Fibroblast of lung (primary cell): ENCODE data around the gene HAUS3. TPM values are rescaled to one million over a fixed set of nuclear protein-coding genes. Genes with fewer than 3 reads are reported as not detected.

ENCODE experiments used
- DNase-seq, 2 donors: peaks; one replicate each; pipeline versions ENCODE4 v3.0.0 to v3.0.0-alpha.2; 2010; ENCODE audit warnings: low read depth in 2 of 2
- H2AFZ ChIP-seq: 2 replicates; pipeline ENCODE4 v1.5.1; 2012; ENCODE audit warnings: low read length, control low read depth, inconsistent platforms
- H3K27ac ChIP-seq: 2 replicates; pipeline ENCODE4 v1.5.1; 2011; ENCODE audit warnings: low read length, control low read depth; ENCODE audit not compliant: insufficient read depth
- H3K27me3 ChIP-seq: 2 replicates; pipeline ENCODE4 v1.5.1; 2011; ENCODE audit warnings: mild to moderate bottlenecking, low read length; ENCODE audit not compliant: control insufficient read depth, insufficient read depth
- H3K36me3 ChIP-seq: 2 replicates; pipeline ENCODE4 v1.5.1; 2011; ENCODE audit warnings: low read length; ENCODE audit not compliant: control insufficient read depth, insufficient read depth
- H3K4me1 ChIP-seq: 2 replicates; pipeline ENCODE4 v1.5.1; 2011; ENCODE audit warnings: low read length; ENCODE audit not compliant: control insufficient read depth, insufficient read depth; ENCODE audit errors: extremely low read depth
- H3K4me2 ChIP-seq: 2 replicates; pipeline ENCODE4 v1.5.1; 2011; ENCODE audit warnings: low read length, control low read depth; ENCODE audit not compliant: insufficient read depth; ENCODE audit errors: extremely low read depth
- H3K4me3 ChIP-seq, 4 experiments: fragments of 200-600 bp in 1 of 4; sonication (generic) in 1 of 4; replicated peaks in 1 of 4; 2 replicates each; pipeline ENCODE4 v1.5.1; 2011 to 2016; ENCODE audit warnings: low read length in 4 of 4, low read depth in 3 of 4, mild to moderate bottlenecking in 3 of 4, control low read depth in 2 of 4, inconsistent platforms in 1 of 4, mixed read lengths in 1 of 4; ENCODE audit not compliant: insufficient read depth in 1 of 4; ENCODE audit errors: control extremely low read depth in 1 of 4
- H3K79me2 ChIP-seq: 2 replicates; pipeline ENCODE4 v1.5.1; 2012; ENCODE audit warnings: mild to moderate bottlenecking, low read length, inconsistent platforms; ENCODE audit not compliant: control insufficient read depth, insufficient read depth
- H3K9ac ChIP-seq: 2 replicates; pipeline ENCODE4 v1.5.1; 2011; ENCODE audit warnings: mild to moderate bottlenecking, low read length, control low read depth; ENCODE audit not compliant: insufficient read depth
- H3K9me3 ChIP-seq: 2 replicates; pipeline ENCODE4 v1.5.1; 2012; ENCODE audit warnings: low read depth, low read length; ENCODE audit not compliant: control insufficient read depth, insufficient read depth
- H4K20me1 ChIP-seq: 2 replicates; pipeline ENCODE4 v1.5.1; 2011; ENCODE audit warnings: low read length; ENCODE audit not compliant: control insufficient read depth, insufficient read depth; ENCODE audit errors: extremely low read depth
- CTCF ChIP-seq, 2 donors: IDR thresholded peaks in 1 of 2; conservative IDR thresholded peaks in 1 of 2; 1 replicate in 1 of 2; 2 replicates in 1 of 2; pipeline ENCODE4 v1.5.1; 2011 to 2012; ENCODE audit warnings: low read length in 2 of 2, control low read depth in 1 of 2, inconsistent platforms in 1 of 2, low read depth in 1 of 2, mild to moderate bottlenecking in 1 of 2
- EZH2 ChIP-seq: IDR thresholded peaks from 2 replicates; pipeline ENCODE4 v1.5.1; 2012; ENCODE audit warnings: low read length, control low read depth, mild to moderate bottlenecking; ENCODE audit errors: missing control alignments
- polyA plus RNA-seq, 2 donors: library from polyadenylated mRNA; depleted of rRNA in 1 of 2; stranded (reverse) in 1 of 2; unstranded in 1 of 2; fragments of >200 nt; gene quantifications; 2 replicates each; pipeline ENCODE4 v1.2.1, GENCODE V29; 2011 to 2012; ENCODE audit warnings: missing spikeins in 1 of 2
- total RNA-seq: library from RNA; depleted of rRNA; stranded (reverse); fragments of >200 nt; gene quantifications from 2 replicates; pipeline ENCODE4 v1.2.1, GENCODE V29; 2014

Gene HAUS3
- total and polyA plus RNA-seq, 2 donors (not counting 1 experiment from before 2014, with no cell fraction given): 5.3 TPM

DNA sequence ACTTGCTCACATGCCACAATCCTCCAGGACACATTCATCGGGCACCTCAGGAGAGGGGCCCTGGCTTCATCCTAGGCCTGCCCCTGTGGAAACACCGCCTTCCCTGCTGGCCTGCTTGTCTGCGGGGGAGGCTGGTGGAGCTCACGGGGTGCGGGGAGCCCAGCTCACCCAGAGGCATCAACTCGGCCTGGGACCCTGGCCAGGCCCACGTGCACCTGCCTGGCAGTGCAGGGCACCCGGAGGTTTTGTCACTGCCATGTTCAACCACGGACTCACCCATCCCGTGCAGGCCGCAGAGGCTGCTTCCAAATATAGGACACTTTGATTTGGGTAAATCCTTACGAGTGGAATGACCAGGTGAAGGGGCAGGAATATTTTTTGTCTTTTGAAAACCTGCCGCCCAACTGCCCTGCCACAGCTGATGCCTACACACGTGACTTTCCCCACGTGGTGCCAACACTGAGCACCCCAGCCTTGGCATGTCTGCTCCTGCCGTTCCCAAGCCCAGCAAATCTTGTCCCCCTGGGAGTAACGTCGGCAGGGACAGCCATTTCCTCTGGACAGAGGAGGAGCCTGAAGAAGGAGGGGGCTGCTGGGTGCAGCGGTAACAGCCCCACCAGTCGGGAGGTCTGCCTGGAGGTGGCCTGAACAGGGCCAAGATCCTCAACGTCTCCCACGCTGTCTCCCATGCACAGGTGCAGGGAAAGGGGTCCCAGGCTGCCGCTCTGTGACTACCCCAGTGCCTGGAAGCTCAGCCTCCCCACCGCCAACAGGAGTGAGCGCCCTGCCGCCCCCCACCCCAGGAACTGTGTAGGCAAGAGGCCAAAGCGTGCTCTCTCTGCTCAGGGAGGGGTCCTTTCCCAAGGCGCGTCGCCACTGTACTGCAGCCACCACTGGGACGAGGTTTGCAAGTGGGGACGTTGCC is 11.5 kb upstream of the HAUS3 start:
- no peaks in the 10 kb centered on the region for H4K20me1 ChIP-seq
- no peaks in the 10 kb centered on the region for H3K27me3 ChIP-seq
- H2AFZ ChIP-seq: no peak overlapping the region
- H3K4me3 ChIP-seq: no peak overlapping the region
- H3K4me2 ChIP-seq: no peak overlapping the region
- peaks cover 28% of the 10 kb centered on the region for H3K36me3 ChIP-seq
- no peaks in the 10 kb centered on the region for H3K9me3 ChIP-seq
- H3K4me1 ChIP-seq: peaks cover 4% of the 10 kb centered on the region
- H3K9ac ChIP-seq: no peak overlapping the region
- TF ChIP-seq EZH2: no peak
- H3K27ac ChIP-seq: no peak overlapping the region
- DNase-seq: no peak
- H3K79me2 ChIP-seq: no peaks in the 10 kb centered on the region

- peaks cover 27% of the 10 kb centered on the region for H3K36me3 ChIP-seq
- no peaks in the 10 kb centered on the region for H3K79me2 ChIP-seq
- no peak for DNase-seq
- H3K27me3 ChIP-seq: no peaks in the 10 kb centered on the region
- H2AFZ ChIP-seq: no peak overlapping the region
- no peak overlapping the region for H3K4me2 ChIP-seq
- TF ChIP-seq CTCF (conservative IDR thresholded peaks at IDR 0.05 in 1 of 2, IDR thresholded peaks at IDR 0.05 in 1 of 2; ENCODE audit: low read depth in 1 of 2, low read length in 2 of 2) (no peak), EZH2 (no peak)
- no peak overlapping the region for H3K27ac ChIP-seq
- H3K9ac ChIP-seq: no peak overlapping the region
- peaks cover 4% of the 10 kb centered on the region for H3K4me1 ChIP-seq
- no peaks in the 10 kb centered on the region for H3K9me3 ChIP-seq
- H4K20me1 ChIP-seq: no peaks in the 10 kb centered on the region
- no peak overlapping the region for H3K4me3 ChIP-seq
Measured at GRCh38 chr4:2252530-2253091, 10.7 kb upstream of the HAUS3 start.

- no peaks in the 10 kb centered on the region for H3K79me2 ChIP-seq
- no peak overlapping the region for H2AFZ ChIP-seq
- H3K9ac ChIP-seq: no peak overlapping the region
- H3K27me3 ChIP-seq: no peaks in the 10 kb centered on the region
- no peak overlapping the region for H3K4me3 ChIP-seq
- no peaks in the 10 kb centered on the region for H4K20me1 ChIP-seq
- no peak for DNase-seq
- H3K4me2 ChIP-seq: no peak overlapping the region
- TF ChIP-seq CTCF (conservative IDR thresholded peaks at IDR 0.05 in 1 of 2, IDR thresholded peaks at IDR 0.05 in 1 of 2; ENCODE audit: low read depth in 1 of 2, low read length in 2 of 2): no peak
- TF ChIP-seq EZH2: no peak
- H3K36me3 ChIP-seq: peaks cover 28% of the 10 kb centered on the region
- no peaks in the 10 kb centered on the region for H3K9me3 ChIP-seq
- H3K4me1 ChIP-seq: peaks cover 4% of the 10 kb centered on the region
- no peak overlapping the region for H3K27ac ChIP-seq
Measured at GRCh38 chr4:2251795-2252529, 10.0 kb upstream of the HAUS3 start.
